Mesothelial cell of epicardium (in vitro differentiated cells): Measurements from ENCODE around the gene EXOC2. TPM values are rescaled to one million over a fixed set of nuclear protein-coding genes. Genes with fewer than 3 reads are reported as not detected.

Experiments used
- DNase-seq, 2 experiments: peaks; one replicate each; pipeline ENCODE4 v3.0.0; 2021; ENCODE audit warnings: low spot score in 2 of 2; ENCODE audit not compliant: unreplicated experiment in 2 of 2
- H3K27ac Mint-ChIP-seq: 2 replicates; pipeline ENCODE4 v1.8.0; 2021; ENCODE audit warnings: mixed read lengths
- H3K27me3 Mint-ChIP-seq: 2 replicates; pipeline ENCODE4 v1.8.0; 2021; ENCODE audit warnings: low read depth, mixed read lengths
- H3K36me3 Mint-ChIP-seq: 2 replicates; pipeline ENCODE4 v1.8.0; 2021; ENCODE audit warnings: mixed read lengths
- H3K4me1 Mint-ChIP-seq: 2 replicates; pipeline ENCODE4 v1.8.0; 2021; ENCODE audit warnings: mixed read lengths
- H3K4me3 Mint-ChIP-seq: 2 replicates; pipeline ENCODE4 v1.8.0; 2021; ENCODE audit warnings: mild to moderate bottlenecking, moderate library complexity, mixed read lengths
- H3K9me3 Mint-ChIP-seq: 2 replicates; pipeline ENCODE4 v1.8.0; 2021; ENCODE audit warnings: mixed read lengths
- total RNA-seq: library from RNA; stranded (reverse); gene quantifications from 3 replicates; pipeline ENCODE4 v1.2.1, GENCODE V29; 2021
- TF ChIP-seq, protein P1 (sequence below): fragments of 200-600 bp; sonication (generic); IDR thresholded peaks from one replicate; pipeline ENCODE4 v1.5.0; 2021; ENCODE audit warnings: antibody characterized with exemption; ENCODE audit not compliant: unreplicated experiment

The EXOC2 gene
- total RNA-seq, 1 donor from 2014 or later: 22.9 TPM

- H3K4me1 Mint-ChIP-seq: peaks cover 5% of the 10 kb centered on the region
- H3K27me3 Mint-ChIP-seq: no peaks in the 10 kb centered on the region
- H3K9me3 Mint-ChIP-seq: no peaks in the 10 kb centered on the region
- no peak overlapping the region for H3K27ac Mint-ChIP-seq
- H3K4me3 Mint-ChIP-seq: no peak overlapping the region
- no peak for DNase-seq
- H3K36me3 Mint-ChIP-seq: peaks cover 23% of the 10 kb centered on the region
- TF ChIP-seq, protein P1, sequence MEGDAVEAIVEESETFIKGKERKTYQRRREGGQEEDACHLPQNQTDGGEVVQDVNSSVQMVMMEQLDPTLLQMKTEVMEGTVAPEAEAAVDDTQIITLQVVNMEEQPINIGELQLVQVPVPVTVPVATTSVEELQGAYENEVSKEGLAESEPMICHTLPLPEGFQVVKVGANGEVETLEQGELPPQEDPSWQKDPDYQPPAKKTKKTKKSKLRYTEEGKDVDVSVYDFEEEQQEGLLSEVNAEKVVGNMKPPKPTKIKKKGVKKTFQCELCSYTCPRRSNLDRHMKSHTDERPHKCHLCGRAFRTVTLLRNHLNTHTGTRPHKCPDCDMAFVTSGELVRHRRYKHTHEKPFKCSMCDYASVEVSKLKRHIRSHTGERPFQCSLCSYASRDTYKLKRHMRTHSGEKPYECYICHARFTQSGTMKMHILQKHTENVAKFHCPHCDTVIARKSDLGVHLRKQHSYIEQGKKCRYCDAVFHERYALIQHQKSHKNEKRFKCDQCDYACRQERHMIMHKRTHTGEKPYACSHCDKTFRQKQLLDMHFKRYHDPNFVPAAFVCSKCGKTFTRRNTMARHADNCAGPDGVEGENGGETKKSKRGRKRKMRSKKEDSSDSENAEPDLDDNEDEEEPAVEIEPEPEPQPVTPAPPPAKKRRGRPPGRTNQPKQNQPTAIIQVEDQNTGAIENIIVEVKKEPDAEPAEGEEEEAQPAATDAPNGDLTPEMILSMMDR: no peak
Observed at GRCh38 chr6:530425-530824, 162.5 kb downstream of the EXOC2 start.

GRCh38 chr6:528989-529388, 163.9 kb downstream of the EXOC2 start:
- Mint-ChIP-seq H3K27ac (no peak overlapping the region), H3K9me3 (no peaks in the 10 kb centered on the region), H3K4me1 (peaks cover 5% of the 10 kb centered on the region), H3K36me3 (peaks cover 23% of the 10 kb centered on the region), H3K27me3 (no peaks in the 10 kb centered on the region), H3K4me3 (no peak overlapping the region)
- no peak for DNase-seq
- TF ChIP-seq, protein P1: no peak

DNA sequence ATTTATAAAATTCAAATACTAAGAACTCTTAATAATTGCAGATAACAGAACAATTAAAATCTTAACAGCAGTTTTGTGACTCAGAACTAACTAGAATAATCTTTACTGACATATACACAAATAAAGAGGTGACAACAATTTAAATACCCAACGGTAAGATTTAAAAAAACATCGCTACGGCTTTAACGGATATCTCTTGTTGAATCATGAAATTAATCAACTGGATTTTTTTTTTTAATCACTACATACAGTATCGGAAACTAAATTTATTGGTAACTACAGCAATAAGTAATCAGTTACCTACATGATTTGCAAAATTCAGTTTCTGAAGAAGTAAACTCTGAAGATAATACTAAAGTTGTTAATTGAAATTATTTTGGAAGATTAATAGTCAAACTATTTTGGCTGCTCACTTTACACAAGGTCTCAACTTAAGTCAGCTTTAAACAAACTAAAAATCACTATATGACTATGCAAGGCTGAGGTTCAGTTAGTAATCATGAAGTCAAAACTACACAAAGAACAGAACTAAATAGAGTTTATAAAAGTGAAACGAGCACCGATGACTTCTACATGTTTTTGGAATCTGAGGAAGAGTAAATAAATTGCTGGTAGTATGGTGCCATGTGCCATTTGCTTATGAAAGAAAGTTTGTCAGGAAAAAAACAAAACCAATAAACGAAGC, 164.8 kb downstream of the EXOC2 start:
- no peak overlapping the region for H3K4me3 Mint-ChIP-seq
- no peaks in the 10 kb centered on the region for H3K27me3 Mint-ChIP-seq
- no peak for DNase-seq
- H3K27ac Mint-ChIP-seq: no peak overlapping the region
- TF ChIP-seq, protein P1: no peak
- peaks cover 23% of the 10 kb centered on the region for H3K36me3 Mint-ChIP-seq
- peaks cover 5% of the 10 kb centered on the region for H3K4me1 Mint-ChIP-seq
- H3K9me3 Mint-ChIP-seq: no peaks in the 10 kb centered on the region

DNA sequence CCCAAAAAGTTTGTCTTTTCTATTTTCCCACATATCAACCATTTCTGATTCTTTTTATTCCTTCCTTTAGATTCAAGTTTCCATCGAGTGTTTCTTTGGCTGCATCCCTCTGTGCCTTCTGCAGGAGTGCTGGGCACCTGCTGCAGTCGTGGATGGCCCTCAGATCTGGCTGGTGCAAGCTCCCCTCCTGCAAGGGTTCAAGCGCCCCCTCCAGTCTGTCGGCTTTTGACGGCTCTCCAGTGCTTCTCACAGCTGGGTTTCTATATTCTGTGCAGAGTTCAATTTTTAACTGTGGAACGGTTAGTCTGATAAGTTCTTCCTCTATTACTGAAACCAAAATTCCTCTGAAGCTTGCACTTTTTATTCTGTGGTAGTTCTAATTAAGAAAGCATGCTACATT, 168.1 kb downstream of the EXOC2 start:
- Mint-ChIP-seq H3K27ac (no peak overlapping the region), H3K36me3 (peaks cover 30% of the 10 kb centered on the region), H3K4me1 (peaks cover 5% of the 10 kb centered on the region), H3K27me3 (no peaks in the 10 kb centered on the region), H3K9me3 (peaks cover 7% of the 10 kb centered on the region), H3K4me3 (no peak overlapping the region)
- TF ChIP-seq, protein P1: no peak
- DNase-seq: no peak

GRCh38 chr6:520820-521219, 172.1 kb downstream of the EXOC2 start:
- Mint-ChIP-seq H3K4me3 (no peak overlapping the region), H3K36me3 (peaks cover 45% of the 10 kb centered on the region), H3K4me1 (no peaks in the 10 kb centered on the region), H3K9me3 (peaks cover 24% of the 10 kb centered on the region), H3K27ac (peak overlapping the region; percentile 71), H3K27me3 (no peaks in the 10 kb centered on the region)
- TF ChIP-seq, protein P1: no peak
- DNase-seq: no peak
